Panc1 (cell line): Measurements from ENCODE around the gene TNFRSF14.

ENCODE experiments used
- CTCF ChIP-seq: fragments of 450-650 bp; IDR thresholded peaks from 2 replicates; pipeline ENCODE4 v1.5.1; 2017; ENCODE audit warnings: mild to moderate bottlenecking
- REST ChIP-seq, 2 experiments: IDR thresholded peaks; 2 replicates each; pipeline ENCODE4 v1.6.1; 2011 to 2012; ENCODE audit warnings: low read depth in 2 of 2, control low read depth in 1 of 2, low read length in 1 of 2, mild to moderate bottlenecking in 1 of 2, moderate library complexity in 1 of 2; ENCODE audit not compliant: insufficient read depth in 1 of 2

- TF ChIP-seq CTCF, result no peak
- TF ChIP-seq REST (IDR thresholded peaks at IDR 0.05; ENCODE audit: insufficient read depth in 1 of 2, low read depth in 2 of 2, low read length in 1 of 2), result no peak
These were observed 36.5 kb downstream of the TNFRSF14 start for GRCh38 chr1:2592672-2593071.
